NK-92 (cell line): ENCODE measurements around the gene KLK3.

ENCODE experiments used
- DNase-seq: peaks from one replicate; lab custom pipeline; 2025; ENCODE audit not compliant: unreplicated experiment; lab: John Stamatoyannopoulos, UW

KLK3 gene

GRCh38 chr19:50830266-50831025 lies 24.3 kb upstream of the KLK3 start:
- no peak for DNase-seq

- DNase-seq: no peak
Measured at GRCh38 chr19:50831026-50831396, 23.7 kb upstream of the KLK3 start.

- DNase-seq: no peak
Measured at GRCh38 chr19:50832666-50833065, 22.0 kb upstream of the KLK3 start.

- DNase-seq: no peak
Measured at GRCh38 chr19:50833117-50833801, 21.5 kb upstream of the KLK3 start, which contains the start of gene KLK15. Gene KLK15 (minus strand): TSS chr19:50833574. CDS start chr19:50831492, 2,082 bp downstream.

DNA sequence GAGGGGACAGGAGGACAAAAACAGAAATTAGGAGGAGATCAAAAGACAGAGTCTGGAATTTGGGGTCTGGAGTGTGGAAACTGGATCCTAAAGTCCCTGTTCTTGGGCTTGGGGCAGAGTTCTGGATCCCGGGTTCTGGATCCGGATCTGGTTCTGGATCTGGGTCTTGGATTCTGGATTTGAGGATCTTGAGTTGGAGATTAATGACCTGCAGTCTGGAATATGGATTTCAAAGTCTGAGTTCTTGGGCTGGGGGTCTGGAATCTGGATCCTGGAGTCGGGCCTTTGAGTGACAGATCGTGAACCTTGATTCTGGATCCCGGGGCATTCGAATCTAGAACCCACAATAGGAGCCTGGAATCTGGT lies 20.9 kb upstream of the KLK3 start:
- DNase-seq: no peak

DNA sequence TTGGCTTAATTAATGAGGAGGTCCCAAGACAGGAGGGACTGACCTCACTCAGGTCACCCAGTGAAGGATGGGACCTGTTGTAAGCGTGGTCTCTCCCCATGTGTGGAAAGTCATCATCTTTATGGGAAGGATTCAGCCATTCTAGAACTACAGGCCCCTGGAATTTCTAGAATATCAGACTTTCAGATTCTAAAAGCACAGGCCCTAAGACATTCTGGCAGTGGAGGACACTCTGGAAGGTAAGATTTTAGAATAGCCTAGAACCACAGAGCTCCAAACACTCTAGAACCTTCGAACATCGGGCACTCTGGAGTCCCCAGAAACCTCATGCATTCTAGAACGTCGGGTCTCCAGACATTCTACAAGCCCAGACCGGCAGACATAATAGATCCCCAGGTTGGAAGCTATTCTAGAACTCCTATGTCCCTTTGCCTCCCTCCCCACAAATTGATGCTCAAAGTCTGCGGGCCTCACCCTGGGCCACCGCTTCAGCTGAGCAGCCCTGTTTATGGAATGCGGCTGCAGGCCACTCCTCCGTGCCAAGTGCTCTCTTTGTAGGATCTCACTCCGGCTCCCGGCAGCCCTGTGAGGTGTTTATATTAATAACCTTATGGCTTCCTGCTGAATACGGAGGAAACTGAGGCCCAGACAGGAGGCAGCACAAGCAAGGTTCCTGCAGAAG lies 19.5 kb upstream of the KLK3 start:
- DNase-seq: no peak

GRCh38 chr19:50835785-50836542 lies 18.8 kb upstream of the KLK3 start:
- DNase-seq: no peak

DNA sequence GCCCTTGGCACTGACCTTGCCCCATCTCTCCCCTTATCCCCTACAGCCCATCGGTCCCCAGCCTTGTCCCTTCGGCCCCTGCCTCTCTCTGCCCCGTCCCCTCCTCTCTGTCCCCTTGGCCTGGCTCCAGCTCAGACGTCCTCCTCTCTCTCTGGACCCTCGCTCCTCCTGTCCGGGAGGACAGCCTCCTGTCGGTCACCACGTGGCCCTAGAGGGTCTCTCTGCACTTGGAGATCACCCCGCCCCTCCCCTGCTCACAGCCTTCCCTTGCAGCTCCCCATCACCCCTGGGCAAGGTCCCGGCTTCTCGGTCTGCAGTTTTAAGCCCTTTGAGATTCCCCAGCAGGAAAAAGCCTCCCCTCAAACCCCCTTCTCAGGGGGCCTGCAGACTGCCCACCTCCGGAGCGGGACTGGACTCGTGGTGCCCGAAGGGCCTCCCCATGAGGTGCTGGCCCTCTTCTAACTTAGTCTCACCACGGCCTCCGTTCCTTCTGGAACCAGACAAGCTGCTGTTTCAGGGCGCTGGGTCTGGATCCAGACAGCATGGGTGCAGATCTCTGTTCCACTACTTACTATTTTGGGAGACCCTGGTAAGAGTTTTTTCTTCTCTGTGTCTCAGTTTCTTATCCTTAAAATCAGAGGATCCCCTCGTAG lies 18.0 kb upstream of the KLK3 start:
- DNase-seq: no peak

DNA sequence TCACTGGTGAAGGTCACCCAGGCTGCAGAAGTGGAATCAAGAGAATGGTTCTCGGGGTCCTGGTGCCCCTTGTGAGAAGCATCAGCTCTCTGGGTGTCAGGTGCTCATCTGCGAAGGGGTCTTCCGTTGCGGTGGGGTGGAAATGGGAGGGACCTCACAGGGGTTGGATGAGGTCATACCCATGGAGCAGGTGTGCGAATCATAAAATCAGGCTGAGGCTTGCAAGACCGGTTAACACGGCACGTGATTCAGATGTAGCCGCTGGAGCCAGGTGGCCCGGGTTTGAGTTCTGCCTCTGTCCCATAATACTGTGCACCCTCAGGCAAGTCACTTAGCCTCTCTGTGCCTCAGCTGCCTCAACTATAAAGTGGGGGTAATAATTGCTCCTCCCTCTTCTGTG lies 17.4 kb upstream of the KLK3 start:
- DNase-seq: no peak

GRCh38 chr19:50838239-50838638 lies 16.5 kb upstream of the KLK3 start:
- DNase-seq: no peak

DNA sequence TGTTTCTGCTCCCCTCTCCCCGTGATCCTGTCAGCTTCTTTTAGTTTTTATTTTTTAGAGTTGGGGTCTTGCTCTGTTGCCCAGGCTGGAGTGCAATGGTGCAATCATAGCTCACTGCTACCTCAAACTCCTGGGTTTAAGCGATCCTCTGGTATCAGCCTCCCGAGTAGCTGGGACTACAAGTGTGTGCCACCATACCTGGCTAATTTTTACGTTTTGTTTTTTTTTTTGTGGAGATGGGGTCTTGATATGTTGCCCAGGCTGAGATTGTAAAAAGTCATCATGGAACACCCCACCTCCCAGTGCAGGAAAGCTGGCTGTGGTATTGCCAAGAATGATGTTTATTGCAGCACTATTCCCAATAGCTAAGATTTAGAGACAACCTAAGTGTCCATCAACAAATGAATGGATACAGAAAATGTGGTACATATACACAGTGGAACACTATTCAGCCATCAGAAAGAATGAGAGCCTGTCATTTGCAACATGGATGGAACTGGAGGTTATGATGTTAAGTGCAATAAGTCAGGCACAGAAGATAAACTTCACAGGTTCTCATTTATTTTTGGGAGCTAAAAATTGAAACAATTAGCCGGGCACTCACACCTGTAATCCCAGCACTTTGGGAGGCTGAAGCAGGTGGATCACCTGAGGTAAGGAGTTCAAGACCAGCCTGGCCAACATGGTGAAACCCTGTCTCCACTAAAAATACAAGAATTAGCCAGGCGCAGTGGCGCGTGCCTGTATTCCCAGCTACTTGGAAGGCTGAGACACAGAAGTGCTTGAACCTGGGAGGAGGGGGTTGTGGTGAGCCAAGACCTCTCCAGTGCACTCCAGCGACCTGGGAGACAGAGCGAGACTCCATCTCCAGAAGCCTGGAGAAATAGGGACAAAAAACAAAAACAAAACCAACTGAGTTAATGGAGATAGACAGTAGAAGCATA lies 14.7 kb upstream of the KLK3 start:
- no peak for DNase-seq

- no peak for DNase-seq
Measured at GRCh38 chr19:50842130-50842529, 12.6 kb upstream of the KLK3 start.

DNA sequence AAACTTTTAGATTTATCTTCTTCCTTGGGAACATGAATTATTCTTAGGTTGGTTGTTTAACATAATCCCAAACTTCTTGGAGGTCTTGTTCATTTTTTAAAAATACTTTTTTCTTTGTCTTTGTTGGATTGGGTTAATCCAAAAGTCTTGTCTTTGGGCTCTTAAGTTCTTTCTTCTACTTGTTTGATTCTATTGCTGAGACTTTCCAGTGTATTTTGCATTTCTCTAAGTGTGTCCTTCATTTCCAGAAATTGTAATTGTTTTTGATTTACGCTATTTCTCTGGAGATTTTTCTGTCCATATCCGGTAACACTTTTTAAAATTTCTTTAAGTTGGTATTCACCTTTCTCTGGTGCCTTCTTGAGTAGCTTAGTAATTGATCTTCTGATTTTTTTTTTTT lies 11.5 kb upstream of the KLK3 start:
- DNase-seq: no peak

GRCh38 chr19:50843701-50844221 lies 11.0 kb upstream of the KLK3 start:
- DNase-seq: no peak

DNA sequence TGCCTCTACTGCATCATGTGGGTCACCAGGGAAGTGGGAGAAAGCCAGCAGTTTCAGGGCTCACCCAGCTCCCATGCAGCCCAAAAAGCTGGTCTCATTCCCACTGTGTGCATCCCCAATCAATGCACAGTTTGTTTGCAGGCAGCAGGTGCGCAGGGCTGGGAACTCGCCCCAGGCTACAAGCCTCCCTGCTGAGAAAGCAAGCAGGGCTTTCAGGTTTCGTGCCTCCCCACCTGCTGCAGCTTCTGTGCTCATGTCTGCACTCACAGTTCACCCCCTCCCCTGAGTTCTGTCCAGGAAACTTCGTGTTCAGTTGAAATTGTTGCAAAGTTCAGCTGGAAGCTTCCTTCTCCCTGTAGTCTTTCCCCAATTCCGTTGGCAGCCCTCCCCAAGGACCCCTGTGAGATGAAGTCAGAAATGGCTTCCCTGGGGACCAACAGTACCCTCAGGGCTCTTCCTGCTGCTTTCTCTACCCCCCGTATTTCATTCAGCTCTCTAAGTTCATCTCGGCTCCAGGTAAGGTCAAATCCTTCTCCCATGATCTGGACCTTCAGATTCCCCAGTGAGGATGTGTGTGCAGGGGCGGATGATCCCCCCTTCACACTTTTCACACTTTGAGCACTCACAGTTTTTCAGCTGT lies 10.3 kb upstream of the KLK3 start:
- DNase-seq: no peak

GRCh38 chr19:50850738-50851137 lies 4.0 kb upstream of the KLK3 start:
- no peak for DNase-seq

- no peak for DNase-seq
Measured at GRCh38 chr19:50851620-50852019, 3.1 kb upstream of the KLK3 start.

DNA sequence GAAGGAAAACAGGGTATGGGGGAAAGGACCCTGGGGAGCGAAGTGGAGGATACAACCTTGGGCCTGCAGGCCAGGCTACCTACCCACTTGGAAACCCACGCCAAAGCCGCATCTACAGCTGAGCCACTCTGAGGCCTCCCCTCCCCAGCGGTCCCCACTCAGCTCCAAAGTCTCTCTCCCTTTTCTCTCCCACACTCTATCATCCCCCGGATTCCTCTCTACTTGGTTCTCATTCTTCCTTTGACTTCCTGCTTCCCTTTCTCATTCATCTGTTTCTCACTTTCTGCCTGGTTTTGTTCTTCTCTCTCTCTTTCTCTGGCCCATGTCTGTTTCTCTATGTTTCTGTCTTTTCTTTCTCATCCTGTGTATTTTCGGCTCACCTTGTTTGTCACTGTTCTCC lies 2.7 kb downstream of the KLK3 start:
- DNase-seq: no peak

DNA sequence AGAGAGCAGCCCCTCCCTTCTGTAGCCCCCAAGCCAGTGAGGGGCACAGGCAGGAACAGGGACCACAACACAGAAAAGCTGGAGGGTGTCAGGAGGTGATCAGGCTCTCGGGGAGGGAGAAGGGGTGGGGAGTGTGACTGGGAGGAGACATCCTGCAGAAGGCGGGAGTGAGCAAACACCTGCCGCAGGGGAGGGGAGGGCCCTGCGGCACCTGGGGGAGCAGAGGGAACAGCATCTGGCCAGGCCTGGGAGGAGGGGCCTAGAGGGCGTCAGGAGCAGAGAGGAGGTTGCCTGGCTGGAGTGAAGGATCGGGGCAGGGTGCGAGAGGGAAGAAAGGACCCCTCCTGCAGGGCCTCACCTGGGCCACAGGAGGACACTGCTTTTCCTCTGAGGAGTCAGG lies 4.2 kb downstream of the KLK3 start:
- no peak for DNase-seq
